ENCODE data around the gene GIMAP8. TPM values are rescaled to one million over a fixed set of nuclear protein-coding genes. Genes with fewer than 3 reads are reported as not detected.

Gene GIMAP8
- total and polyA plus RNA-seq, 2 of the 8 experiments (the other 6 are each of a cell fraction or from before 2014, with no cell fraction given), result not detected

DNA sequence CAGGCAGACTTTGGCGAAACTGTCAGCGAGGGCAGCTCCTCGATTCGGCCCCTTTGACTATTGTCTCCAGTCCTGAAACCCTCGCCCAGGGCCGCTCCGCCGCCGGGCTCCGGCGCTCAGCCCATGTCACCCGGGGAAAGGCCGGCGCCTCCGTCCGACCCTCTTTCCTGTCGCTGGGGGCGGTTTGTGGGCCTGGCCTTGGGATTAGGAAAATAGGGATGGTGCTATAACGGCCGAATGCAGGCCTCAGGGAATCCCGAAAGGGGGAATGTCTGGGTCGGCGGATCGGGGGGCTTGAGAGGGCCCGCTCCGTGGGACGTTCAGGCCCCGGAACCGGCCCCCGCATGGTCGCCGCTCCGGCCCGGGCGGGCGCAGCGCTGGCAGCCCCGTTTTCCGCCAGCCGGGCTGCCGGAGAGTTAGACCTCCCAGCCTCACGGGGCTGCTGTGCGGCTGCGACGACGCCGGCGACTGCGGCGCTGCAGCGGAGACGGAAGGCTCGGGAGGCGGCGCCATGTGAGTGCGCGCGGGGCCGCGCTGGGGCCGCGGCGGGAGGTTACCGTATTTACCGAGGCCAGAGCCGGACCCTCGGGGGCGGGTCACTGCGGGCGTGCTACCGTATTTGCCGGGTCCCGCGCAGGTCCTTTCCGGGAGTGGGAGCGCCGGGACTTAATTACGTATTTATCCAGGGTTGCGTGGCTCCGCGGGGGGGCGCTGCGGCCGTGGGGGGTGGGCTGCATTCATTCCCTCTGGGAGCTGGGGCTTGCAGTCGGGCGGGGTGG is 45.4 kb upstream of the GIMAP8 start (continued):
- TF ChIP-seq SP2 (IDR thresholded peaks at IDR 0.05; ENCODE audit: low read length) (no peak), CHD2 (IDR thresholded peaks at IDR 0.05; ENCODE audit: low read length) (no peak), PHF8 (conservative IDR thresholded peaks at IDR 0.05; ENCODE audit: low read depth, low read length) (peak; percentile 28; the same call in 1 of the 2 replicates), YY1 (IDR thresholded peaks at IDR 0.05; ENCODE audit: low read depth, low read length) (peak; percentile 88), EP300 (IDR thresholded peaks at IDR 0.05; ENCODE audit: borderline replicate concordance in 1 of 2, low read depth in 2 of 2, low read length in 2 of 2) (peak; percentile 1 to 79; a peak in 2 of 3 replicates), ASH2L (IDR thresholded peaks at IDR 0.05; ENCODE audit: low read length) (no peak), SRF (IDR thresholded peaks at IDR 0.05; ENCODE audit: low read depth, low read length) (no peak), KDM5A (IDR thresholded peaks at IDR 0.05; ENCODE audit: low read length) (no peak), KDM1A (IDR thresholded peaks at IDR 0.05; ENCODE audit: borderline replicate concordance, low read length) (peak; percentile 31; the same call in 1 of the 2 replicates), GTF2F1 (IDR thresholded peaks at IDR 0.05; ENCODE audit: borderline replicate concordance, low read depth, low read length) (no peak), MAFK (IDR thresholded peaks at IDR 0.05; ENCODE audit: low read depth, low read length) (peak; percentile 91), TBP (IDR thresholded peaks at IDR 0.05; ENCODE audit: low read depth, low read length) (peak; percentile 56), FOSL1 (IDR thresholded peaks at IDR 0.05; ENCODE audit: insufficient read depth, low read depth, low read length) (no peak), CEBPB (IDR thresholded peaks at IDR 0.05; ENCODE audit: low read depth, low read length) (no peak), JUN (IDR thresholded peaks at IDR 0.05; ENCODE audit: low read depth, low read length) (no peak), KDM4A (IDR thresholded peaks at IDR 0.05; ENCODE audit: low read depth, low read length, severe bottlenecking) (peak; percentile 19), SP4 (IDR thresholded peaks at IDR 0.05; ENCODE audit: low read length) (no peak; the same call in 1 of the 2 replicates), EGR1 (IDR thresholded peaks at IDR 0.05; ENCODE audit: borderline replicate concordance, low read depth, low read length) (peak; percentile 82), SIN3A (conservative IDR thresholded peaks at IDR 0.05 in 1 of 2, IDR thresholded peaks at IDR 0.05 in 1 of 2; ENCODE audit: low read depth in 1 of 2, low read length in 2 of 2) (peak; percentile 41 to 50; a peak in 2 of 4 replicates)
- TF ChIP-seq, protein P1, sequence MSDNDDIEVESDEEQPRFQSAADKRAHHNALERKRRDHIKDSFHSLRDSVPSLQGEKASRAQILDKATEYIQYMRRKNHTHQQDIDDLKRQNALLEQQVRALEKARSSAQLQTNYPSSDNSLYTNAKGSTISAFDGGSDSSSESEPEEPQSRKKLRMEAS (IDR thresholded peaks at IDR 0.05), result peak; percentile 82
- TF ChIP-seq, protein P2, sequence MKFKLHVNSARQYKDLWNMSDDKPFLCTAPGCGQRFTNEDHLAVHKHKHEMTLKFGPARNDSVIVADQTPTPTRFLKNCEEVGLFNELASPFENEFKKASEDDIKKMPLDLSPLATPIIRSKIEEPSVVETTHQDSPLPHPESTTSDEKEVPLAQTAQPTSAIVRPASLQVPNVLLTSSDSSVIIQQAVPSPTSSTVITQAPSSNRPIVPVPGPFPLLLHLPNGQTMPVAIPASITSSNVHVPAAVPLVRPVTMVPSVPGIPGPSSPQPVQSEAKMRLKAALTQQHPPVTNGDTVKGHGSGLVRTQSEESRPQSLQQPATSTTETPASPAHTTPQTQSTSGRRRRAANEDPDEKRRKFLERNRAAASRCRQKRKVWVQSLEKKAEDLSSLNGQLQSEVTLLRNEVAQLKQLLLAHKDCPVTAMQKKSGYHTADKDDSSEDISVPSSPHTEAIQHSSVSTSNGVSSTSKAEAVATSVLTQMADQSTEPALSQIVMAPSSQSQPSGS (IDR thresholded peaks at IDR 0.05; ENCODE audit: low read length), result peak; percentile 34; the same call in 1 of the 2 replicates
- TF ChIP-seq, protein P3, sequence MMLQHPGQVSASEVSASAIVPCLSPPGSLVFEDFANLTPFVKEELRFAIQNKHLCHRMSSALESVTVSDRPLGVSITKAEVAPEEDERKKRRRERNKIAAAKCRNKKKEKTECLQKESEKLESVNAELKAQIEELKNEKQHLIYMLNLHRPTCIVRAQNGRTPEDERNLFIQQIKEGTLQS (IDR thresholded peaks at IDR 0.05; ENCODE audit: insufficient read depth, low read depth, low read length), result no peak

Data from H1 (cell line).